Measurements from ENCODE around the gene TBX2.
"Not testable (repeated sequence)": the region's sequence is repeated elsewhere in the genome, so short reads cannot be mapped to it uniquely, and the experiment has no call there.

TBX2 gene

DNA sequence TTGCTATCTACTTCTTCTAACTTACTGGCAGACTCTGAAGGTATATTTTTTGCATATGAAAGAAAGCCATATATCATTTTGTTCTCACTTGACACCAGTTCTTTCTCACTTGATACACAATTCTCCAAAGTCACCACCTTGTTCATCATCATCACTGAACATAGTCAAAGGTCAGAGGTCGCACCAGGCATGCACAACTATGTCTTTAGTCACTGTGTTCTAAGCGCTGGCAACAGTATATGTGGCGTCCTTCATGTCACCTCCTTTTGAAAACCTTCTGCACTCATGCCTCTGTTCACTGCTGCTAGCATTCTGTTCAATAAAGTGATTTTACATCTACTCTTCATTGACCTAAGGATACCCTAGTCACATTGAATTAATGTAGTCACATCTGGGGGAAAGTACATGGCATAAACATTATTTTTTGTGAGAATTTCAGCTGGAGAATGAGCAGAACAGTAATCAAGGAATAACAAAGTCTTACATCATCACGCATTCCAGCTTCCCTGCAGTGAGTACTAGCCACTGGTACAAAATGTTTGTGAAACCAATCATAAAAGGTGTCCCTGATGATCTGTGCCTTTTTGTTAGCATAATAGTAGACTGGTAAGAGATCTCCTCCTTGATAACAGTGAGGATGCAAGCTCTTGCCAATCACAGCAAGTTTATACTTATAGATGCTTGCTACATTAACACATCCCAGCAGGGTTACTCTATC, 32.1 kb downstream of the TBX2 start:
- DNase-seq (ENCODE audit: low read depth), result no peak

DNA sequence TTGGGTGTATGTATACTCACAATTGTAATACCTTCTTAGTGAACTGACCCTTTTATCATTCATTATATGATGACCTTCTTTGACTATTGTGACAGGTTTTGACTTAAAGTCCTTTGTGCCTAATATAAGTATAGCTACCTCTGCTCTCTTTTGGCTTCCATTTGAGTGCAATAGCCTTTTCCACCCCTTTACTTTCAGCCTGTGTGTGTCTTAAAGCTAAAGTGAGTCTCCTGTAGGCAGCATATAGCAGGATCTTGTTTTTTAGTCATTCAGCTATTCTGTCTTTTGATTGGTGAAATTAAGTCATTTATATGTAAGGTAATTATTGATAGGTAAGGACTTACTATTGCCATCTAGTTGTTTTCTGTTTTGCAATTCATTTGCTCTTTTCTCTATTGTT, 36.6 kb downstream of the TBX2 start:
- no peak for DNase-seq (ENCODE audit: low read depth)

DNA sequence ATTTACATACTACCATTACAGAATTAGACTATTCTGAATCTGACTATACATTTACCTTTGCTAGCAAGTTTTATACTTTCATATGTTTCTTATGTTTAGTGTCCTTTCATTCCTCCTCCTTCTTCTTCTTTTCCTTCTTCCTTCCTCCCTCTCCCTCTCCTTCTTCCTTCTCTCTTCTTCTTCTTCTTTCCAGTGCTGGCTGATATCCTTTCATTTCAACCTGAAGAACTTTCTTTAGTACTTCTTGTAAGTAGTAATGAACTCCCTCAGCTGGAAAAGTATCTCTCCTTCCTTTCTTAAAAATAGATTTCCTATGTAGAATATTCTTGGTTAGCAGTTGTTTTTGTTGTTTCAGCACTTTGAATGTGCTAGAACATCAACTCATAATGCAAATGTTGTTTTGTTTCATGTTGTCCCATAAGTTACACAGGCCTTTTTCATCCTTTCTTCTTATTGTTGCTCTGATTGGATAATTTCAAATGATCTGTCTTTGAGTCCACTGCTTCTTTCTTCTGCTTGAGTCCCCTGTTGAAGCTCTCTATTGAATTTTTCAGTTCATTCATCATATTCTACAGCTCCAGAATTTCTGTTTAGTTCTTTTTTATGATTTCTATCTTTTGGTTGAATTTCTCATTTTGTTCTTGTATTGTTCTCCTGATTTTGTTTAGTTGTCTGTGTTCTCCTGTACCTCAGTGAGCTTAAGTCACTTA, 37.5 kb downstream of the TBX2 start:
- no peak for DNase-seq (ENCODE audit: low read depth)

DNA sequence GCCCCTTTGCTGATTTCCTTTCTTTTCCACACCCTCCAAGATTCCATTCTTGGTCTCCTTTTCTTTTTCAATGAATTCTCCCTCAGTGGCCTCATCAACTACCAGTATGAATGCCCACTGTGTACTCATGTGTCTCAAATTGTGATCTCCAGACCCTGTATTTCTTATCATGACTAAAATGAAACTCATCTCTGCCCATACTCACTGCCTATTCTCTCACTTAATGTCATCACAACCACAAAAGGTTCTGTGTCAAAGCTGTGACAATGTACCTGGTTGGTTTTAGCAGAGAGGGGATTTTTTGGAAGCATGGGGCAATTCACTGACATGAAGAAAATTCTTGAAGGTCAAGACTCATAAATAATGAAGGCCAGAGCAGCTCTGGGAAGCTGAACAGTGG, 41.1 kb downstream of the TBX2 start:
- no peak for DNase-seq (ENCODE audit: low read depth)

DNA sequence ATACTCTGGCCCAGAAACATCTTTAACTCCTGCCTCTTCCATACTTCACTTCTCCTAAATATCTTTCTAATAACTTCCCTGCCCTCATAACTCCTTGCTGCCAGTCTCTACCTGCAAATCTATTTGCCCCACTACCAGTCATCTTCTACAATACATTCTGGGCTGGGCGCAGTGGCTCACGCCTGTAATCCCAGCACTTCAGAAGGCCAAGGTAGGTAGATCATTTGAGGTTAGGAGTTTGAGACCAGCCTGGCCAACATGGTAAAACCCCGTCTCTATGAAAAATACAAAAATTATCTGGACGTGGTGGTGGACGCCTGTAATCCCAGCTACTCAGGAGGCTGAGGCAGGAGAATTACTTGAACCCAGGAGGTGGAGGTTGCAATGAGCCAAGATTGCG, 41.9 kb downstream of the TBX2 start:
- DNase-seq (ENCODE audit: low read depth), result not testable (repeated sequence)

DNA sequence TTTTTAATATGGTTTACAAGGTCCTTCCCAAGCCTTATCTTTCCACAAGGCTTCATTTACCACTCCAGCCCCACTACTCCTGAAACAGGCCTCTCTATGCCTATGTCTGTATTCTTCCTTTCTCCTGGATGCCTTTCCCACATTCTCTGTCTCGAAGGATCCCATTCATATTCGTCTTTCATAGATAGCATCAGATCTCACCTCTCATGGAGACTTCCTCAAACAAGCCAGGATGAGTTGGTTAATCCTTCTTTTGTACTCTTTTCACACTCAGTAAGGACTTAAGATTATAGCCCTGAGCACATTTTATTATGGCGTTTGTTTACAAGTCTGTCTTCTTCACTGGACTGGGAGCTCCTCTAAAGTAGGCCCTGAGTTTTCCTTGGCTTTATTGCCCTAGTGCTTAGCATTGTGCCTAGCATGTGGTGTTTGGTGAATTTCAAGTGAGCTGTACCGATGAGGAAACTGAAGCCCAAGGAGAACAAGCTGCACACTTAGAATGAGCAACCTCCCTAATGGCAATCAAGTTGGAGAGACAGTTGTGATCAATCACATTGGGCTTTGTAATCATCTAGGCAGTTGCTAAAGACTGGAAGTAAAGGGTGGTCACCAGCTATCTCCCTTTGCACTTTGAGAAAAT, 42.6 kb downstream of the TBX2 start:
- DNase-seq (ENCODE audit: low read depth), result no peak

DNA sequence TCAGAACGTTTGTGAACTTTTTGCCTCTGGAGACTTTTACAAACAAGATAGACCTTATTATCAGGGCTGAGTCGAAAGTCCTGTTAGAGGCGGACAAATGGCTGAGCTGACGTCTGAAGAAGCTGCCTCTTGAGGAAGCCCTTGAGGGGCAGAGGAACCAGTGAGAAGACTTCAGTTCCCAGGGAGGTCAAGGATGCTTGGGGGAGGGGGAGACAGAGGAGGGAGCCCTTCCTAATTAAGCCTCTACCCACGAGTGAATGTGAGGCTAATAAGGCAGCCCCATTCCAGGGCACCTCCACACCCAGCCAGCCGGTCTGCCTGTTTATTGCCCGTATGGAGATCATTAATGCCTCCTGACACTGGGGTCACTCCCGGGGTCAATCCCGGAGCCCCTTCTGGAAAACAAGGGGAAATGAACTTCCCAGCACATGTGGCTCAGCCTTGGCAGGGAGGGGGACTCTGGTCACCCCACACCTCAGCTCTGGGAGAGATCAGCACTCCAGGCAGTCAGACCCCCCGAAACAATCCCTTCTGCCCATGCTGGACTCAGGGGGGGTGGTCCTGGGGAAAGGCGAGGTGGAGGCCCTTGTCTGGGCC, 43.3 kb downstream of the TBX2 start:
- DNase-seq (ENCODE audit: low read depth), result no peak

DNA sequence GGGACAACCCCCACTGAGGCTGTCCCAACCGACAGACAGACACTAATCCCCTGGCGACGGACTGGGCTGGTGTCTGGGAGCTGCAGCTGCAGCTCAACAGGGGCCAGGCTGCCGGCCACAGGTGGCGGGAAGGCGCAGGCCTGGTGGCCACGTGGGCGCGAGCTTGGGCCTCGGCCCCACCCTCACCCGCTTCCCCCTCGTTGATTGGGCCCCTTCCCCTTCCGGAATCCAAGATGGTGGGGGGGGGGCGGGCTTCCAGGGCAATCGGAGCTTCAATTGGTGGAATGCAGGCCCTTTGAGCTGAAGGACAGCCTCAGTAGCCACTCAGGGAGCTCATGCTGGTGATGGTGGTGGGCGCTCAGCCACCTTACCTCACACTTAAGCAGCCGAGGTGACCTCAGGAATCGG, 43.8 kb downstream of the TBX2 start:
- no peak for DNase-seq (ENCODE audit: low read depth)

DNA sequence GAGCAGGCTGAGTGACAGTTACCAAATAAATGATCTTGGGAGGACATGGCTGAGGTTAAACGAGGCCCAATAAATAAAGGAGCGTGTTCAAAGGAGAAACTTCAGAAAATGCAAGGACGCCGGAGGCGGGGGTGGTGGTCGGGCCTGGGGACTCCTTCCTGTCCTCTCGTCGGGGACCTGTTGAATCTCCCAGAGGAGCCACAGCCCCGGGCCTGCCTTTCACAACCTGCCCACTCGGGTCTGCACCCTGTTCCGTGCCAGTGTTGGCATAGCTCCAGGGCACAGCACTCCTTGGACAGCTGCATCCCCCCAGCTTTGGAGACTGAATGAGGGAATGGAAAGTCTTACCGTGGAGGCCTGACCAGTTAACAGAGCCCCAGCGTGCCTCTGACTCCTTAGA, 44.4 kb downstream of the TBX2 start:
- no peak for DNase-seq (ENCODE audit: low read depth)

DNA sequence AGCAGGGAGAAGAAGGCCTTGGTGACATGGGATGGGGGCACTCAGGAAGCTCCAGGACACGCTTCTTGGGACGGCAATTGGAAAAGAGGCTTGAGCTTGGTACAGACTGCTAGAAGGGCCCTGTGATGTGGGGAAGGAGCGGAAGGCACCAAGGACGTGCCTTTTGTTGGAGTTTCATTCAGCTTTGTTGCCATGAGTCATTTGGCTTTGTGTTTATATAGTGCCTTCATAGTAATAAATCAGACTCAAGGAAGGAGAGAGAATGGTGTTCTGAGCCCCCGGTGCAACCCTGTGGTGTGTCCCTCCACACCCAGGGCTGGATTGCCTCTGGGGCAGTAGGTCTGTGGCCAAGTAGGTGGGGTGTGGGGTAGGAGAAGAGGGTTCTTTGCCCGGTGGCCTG, 45.2 kb downstream of the TBX2 start:
- DNase-seq (ENCODE audit: low read depth), result no peak

DNA sequence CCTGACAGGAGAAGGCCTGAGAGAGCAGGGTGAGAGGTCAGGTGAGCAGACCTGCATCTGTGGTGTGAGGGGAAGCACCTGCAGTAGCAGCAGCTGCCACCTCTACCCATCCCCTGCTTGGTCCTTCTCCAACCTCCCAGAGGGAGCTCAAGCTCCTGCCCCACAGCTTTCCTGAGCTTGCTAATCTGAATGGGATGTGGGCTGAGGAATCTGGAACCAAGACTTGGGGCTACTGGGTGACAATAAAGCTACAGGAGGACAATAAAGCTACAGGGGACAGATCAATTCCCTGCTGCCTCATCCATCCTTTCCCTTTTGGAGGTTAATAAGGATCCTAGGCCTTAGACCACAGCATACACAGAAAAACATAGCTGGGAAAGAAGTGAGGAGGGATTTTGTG, 47.7 kb downstream of the TBX2 start:
- DNase-seq (ENCODE audit: low read depth), result no peak

DNA sequence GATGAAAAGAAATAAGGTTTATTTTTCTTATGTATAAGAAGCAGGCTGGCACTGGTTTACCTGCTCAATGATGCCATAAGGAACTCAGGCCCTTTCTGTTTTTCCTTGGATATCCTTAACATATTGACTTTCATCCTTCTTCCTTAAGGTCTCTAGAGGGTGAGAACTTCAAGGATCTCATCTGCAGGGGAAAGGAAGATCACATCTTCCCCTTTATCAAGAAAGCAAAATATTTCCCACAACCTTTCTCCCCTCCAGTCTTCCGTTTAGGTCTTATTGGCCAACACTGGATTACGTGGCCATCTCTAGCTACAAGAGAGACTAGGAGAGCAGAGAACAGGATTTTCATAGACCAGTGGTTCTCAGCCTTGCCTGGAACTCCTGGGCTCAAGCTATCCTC, 48.4 kb downstream of the TBX2 start:
- DNase-seq (ENCODE audit: low read depth), result no peak

DNA sequence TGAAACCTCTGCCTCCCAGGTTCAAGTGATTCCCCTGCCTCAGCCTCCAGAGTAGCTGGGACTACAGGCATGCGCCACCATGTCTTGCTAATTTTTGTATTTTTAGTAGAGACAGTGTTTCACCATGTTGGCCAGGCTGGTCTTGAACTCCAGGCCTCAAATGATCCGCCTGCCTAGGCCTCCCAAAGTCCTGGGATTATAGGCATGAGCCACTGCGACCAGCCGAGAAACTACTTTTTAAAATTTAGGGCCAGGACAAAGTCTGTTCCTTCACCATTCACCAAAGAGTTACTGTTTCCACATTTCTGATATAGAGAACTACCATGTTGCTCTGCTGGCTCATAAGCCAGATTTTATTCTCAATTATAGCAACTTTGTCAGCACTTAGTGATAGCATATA, 49.5 kb downstream of the TBX2 start:
- DNase-seq (ENCODE audit: low read depth), result not testable (repeated sequence)

DNA sequence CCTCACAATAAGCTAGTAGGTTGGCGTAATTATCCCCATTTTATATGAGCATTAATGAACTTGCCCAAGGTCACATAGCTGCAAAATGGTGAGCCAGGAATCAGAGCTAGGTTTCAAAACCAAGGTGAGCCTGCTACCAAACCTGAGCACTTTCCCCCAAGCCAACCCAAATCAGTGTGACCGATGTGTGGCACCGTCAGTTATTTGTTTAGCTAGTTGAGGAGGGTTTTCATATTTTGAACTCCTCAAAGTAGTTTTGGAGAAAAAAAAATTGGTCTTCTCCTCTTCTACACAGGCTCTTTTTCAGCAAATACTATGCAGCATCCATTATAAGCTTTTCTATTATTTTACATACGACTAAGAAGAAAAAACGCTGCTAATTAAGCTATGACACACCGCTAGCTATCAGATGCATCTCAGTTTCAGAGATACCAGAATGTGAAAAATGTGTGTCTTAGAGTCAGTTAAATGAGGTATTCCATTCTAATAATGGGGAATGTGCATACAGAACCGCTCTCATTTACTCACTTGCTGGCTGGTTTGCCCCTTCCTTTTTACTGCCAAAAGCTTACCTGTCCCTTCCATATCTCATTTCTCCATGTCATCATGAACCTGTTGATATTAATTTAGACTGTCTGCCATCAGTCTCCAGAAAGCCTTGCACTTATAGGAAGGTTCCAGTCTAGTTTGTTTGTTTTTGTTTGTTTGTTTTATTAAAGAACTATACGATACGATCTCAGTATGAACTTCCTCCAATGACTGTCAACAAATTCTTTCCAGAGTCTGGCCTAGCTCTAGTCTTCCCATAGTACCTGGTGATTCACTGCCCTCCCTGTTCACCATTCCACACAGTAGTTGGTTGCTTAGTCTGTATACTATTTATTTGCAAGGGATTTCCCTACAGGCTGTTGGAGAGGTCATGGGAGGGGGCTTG, 50.3 kb downstream of the TBX2 start:
- no peak for DNase-seq (ENCODE audit: low read depth)

DNA sequence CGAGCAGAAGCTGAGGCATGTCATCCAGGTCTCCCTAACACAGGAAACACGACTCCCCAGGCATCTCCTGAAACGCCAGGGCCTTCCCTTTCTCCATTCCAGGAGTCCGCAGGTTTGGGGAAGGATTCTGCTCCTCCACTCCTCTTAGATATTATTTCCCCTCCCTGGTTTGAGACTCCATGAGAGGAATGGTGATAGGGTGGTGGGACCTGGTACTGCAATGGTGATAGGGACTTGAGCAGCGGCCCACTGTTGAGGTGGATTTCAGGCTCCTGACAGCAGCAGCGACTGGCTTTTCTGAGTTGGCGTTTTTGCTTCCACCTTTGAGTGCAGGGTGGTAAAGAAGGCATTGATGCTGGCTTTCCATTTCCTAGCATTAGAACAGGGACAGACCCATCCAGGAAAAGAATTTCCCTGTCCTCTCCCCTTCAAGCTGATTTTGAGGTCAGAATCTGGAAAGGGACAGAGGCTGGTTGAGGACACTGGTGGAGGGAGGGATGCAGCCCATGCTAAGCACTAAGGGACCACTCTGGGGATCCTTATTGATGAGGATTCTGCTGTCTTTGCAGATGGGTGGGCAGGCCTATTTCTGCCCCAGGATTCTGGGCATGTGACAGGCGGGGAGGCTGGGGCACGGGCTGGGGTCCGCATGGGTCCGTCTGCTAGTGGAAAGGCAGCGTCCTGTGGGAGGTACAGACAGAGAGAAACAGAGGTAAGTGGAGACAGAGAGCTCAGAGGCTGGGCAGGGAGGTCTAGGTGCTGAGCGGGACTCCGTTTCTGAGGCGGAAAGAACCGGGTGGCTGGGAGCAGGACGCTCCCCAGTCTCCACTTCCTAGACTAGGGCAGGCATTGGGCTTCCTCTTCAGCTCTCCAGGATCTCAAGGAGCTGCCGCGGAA, 51.2 kb downstream of the TBX2 start:
- DNase-seq (ENCODE audit: low read depth), result no peak

DNA sequence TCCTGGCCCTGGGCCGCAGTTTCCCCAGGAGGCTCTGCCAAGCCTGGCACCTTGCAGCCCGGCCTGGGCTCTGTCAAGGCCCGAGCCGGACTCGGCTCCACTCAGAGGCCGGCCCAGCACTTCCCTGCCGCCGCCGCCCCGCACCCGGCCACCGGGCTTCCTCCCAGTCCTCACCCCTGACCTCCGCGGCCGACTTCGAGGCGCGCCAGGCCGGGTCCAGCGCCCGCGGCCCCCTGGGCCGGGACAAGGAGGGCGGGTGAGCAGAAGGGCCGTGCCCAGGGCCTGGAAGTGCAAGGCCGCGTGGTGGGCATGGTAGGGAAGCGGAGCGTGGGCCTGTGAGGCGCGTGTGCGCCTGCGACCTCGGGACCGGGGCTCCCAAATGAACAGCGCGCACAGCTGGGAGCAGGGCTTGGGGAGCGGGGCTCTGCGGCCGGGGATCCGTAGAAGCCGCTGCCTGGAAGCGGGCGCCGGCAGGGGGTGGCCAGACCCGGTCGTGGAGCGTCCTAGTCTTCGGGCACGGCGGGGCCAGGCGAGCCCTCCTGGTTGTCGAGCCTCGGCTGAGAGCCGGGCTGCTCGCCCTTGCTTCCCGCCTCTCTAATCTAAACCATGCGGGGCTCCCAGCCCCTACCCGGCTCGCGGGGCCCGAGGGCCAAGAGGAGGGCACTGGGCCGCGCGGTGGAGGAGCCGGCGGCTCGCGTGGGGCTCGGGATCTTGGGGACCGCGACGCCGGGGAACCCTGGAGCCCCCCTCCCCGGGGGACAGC, 52.1 kb downstream of the TBX2 start:
- DNase-seq (ENCODE audit: low read depth), result no peak

DNA sequence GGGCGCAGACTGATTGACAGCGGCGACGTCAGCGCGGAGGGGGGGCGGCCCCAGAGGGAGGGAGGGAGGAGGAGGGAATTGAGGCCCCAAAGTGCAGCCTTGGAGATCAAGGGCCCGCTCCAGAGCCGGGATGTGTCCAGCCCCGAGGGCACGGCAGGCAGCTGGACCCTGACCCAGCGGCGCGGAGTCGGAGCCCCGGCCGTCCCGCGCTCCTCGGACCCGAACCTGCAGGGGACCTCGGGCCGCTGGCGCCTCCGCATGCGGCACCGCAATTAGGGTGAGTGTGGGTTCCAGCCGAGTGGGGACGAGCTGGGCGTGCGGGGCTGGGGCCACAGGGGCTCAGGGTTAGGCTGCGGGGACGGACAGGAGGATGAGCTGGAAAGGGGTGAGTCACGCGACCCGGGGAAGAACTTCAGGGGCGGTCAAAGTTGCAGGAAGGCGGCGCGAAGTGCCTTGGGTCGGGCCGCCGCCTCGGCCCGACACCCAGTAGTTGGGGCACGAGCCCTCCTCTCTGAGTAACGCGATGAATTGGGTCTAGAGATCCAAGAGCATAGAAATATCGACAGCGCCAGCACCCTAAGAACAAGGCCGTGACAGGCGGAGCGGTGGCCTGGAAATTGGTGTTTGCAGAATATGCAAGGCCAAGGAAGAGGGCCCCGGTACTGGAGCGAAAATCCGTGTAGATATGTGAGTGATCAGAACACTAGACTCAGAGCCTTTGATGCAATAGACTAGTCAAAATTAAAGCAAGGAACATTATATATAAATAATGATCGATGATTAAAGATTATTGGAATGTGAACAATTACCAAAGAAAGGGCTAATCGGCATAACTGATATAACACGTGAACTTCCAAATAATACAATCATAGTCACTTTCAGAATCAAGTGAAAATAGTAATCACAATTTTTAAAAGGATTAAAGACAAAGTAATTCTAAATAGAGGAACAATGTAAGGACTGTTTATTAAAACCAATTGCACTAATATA, 53.0 kb downstream of the TBX2 start, which contains the start of gene TBX4:
TSS of gene TBX4 (plus strand) at position 122 of the 990 bp plus-strand sequence. CDS start 4,069 bp downstream, outside the sequence.
- no peak for DNase-seq (ENCODE audit: low read depth)

DNA sequence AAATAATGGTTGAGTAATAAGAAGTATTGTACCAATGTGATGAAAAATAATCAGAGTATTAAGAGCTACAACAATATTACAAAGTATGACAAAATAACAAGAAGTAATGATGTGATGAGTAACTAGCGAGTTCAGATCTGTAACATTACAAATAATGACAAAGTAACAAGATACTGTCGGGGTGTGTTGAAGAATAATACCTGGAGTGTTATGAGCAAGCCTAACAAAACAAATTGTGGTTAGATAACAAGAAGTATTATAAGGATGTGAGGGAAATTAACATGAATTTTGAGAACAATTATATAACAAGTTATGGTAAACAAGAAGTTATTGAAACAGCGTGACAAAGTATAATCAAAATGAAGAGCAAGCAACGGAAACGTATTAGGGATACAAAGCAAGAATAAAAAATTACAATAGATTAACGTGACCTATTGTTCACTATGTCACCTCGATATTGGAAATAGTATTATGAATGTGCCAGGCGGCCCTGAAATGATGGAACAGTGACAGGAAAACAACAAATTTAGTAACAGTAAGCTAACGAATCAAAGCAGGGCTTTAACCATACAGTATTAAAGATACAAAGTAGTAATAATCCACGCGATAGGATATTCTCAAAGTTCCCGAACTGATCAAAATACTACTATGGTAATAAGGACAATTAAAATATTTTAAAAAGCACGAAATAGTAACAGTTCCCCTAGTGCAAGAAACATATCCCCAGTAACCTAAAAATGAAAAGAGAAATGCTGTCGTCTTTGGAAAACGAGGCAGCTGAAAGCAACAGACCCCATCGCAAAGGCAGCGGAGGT, 54.1 kb downstream of the TBX2 start:
- DNase-seq (ENCODE audit: low read depth), result no peak

All from fibroblast of the conjunctiva (primary cell).